ENCODE data around the gene ROCK1.

- no peak for TF ChIP-seq GATA2 (IDR thresholded peaks at IDR 0.05; ENCODE audit: low read depth, low read length)
- no peak for TF ChIP-seq GATA3 (IDR thresholded peaks at IDR 0.05; ENCODE audit: low read depth, low read length)
Observed at GRCh38 chr18:21074336-21075323, 37.0 kb downstream of the ROCK1 start.

All from SH-SY5Y (cell line).